Stimulated activated CD8-positive, alpha-beta memory T cell treated with anti-CD3 and anti-CD28 coated beads, Interleukin-7, amount 100 ng/mL, for 4 hours (primary cell): ENCODE data around the gene MAN1C1.

Experiments used
- DNase-seq, 2 donors: peaks; one replicate each; pipeline ENCODE4 v3.0.0-alpha.2; 2020; ENCODE audit warnings: low read depth in 2 of 2

Gene MAN1C1

GRCh38 chr1:25782608-25783201 lies 166.1 kb downstream of the MAN1C1 start:
- no peak for DNase-seq

DNA sequence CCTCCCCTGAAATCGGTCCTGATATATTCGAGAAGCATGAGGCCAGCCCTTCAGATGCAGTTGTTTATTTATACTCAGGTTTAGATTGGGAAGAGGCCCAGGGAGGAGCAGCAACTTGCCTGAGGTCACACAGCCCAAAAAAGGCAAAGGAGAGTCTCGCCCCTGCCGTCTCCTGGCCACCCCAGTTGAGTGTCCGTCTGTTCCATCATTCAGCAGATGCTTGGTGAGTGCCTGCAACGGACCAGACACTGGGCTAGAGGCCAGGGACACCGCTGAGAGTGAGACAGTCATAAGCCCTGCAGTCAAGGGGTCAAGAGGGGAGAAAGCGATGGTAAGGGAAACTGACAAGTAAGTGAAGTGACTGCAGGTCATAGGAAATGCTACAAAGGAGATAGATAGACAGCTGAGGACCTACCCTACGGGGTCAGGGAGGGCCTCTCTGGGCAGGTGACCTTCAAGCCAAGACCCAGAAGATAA lies 168.0 kb downstream of the MAN1C1 start:
- no peak for DNase-seq

GRCh38 chr1:25785333-25786067 lies 168.9 kb downstream of the MAN1C1 start:
- DNase-seq = no peak

DNA sequence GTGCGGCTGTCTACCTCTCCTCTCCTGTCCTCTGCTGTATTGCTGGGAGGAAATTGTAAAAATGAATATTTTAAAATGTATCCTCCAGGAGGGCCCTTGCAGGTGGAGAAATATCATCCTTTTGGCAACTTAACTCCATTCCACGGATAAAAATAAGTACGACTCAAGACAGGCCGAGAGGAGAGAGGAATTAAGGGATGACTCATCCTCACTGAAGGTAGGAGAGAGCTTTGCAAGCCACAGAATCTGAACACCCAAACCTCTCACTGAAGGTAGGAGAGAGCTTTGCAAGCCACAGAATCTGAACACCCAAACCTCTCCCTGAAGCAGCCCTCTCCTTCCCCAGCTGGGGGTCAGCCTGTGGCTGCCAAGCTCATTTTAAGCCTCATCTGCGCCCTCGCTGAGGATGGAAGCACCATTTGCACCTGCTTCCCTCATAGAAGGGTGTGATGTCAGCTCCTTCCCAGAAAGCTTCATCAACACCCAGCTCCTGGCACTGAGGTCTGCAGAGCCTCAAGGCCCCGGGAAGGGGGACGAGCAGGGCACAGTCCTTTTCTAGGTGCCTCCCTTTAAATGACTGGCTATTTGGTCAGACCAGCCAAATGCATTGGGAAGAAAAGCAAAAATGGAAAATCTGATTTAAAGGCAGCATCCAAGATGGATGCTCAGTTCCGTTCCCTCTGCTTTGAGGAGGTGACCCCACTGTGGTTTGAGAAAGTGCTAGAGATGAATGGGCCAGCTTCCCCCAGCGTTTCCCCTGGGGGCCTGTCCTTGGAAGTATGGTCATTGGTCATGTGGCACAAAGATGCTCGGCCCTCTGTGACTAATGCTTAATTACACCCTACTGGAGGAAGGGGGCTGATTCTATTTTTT lies 170.5 kb downstream of the MAN1C1 start:
- DNase-seq = no peak

- DNase-seq = no peak
These were observed 171.2 kb downstream of the MAN1C1 start for GRCh38 chr1:25787760-25788166.

- DNase-seq = no peak
These were observed 173.9 kb downstream of the MAN1C1 start for GRCh38 chr1:25790472-25790871.

DNA sequence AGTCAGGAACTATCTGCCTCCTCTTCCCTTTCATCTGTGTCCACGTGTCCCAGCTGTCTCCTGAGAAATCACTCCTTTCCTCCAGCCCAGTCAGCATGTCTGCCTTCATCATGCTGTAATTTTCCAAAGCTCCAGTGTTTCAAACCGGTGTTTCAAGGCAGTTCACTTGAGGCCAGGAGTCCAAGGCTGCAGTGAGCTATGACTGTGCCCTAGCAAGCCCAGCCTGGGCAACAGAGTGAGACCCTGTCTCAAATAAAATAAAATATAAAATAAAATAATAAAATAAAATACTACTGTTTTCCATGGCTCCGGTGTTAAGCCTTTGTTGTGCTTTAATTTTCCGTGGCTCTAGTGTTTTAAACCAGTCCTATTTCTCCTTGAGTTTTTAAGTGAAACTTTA lies 175.5 kb downstream of the MAN1C1 start:
- DNase-seq = no peak

DNA sequence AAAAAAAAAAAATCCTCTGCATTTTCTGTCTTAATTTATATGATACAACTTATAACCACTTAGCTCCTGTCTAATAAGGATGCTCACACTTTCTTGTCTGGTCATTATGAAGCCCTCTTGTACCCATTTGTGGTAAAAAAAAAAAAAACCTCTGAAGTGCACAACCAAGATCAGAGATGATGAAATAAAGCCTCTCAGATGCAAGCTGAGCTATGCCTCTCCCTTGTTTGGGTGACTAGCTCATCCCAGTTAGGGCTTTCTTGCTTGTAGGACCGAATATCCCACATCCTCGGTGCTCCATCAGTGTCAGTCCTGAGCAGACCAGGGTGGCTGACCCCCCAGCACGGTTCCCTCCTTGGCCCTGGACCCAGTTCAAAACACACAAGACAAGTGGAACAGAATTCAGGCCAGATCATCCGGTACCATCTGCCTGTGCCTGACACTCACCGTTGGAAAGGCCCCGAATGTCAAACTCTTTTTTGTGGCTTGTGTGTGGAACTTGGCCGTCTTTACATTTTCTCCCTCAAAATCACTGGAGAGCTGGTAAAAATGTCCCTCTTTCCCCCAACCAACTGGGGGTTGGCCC lies 177.1 kb downstream of the MAN1C1 start:
- DNase-seq = no peak

GRCh38 chr1:25794325-25794724 lies 177.7 kb downstream of the MAN1C1 start:
- DNase-seq = no peak

DNA sequence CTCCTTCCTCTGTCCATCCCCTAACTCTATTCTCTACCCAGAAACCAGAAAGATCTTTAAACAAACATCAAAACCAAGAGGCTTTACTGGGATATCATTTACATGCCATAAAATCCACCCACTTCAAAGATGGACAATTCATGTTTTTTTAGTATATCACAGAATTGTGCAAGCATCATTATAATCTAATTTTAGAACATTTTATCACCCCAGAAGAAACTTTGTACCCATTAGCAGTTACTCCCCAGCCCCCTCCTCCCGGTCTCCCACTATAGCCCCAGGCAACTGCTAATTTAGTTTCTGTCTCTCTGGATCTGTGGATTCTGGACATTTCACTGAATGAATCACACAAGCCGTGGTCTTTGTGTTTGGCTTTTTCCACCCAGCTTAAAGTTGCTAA lies 178.6 kb downstream of the MAN1C1 start:
- no peak for DNase-seq

DNA sequence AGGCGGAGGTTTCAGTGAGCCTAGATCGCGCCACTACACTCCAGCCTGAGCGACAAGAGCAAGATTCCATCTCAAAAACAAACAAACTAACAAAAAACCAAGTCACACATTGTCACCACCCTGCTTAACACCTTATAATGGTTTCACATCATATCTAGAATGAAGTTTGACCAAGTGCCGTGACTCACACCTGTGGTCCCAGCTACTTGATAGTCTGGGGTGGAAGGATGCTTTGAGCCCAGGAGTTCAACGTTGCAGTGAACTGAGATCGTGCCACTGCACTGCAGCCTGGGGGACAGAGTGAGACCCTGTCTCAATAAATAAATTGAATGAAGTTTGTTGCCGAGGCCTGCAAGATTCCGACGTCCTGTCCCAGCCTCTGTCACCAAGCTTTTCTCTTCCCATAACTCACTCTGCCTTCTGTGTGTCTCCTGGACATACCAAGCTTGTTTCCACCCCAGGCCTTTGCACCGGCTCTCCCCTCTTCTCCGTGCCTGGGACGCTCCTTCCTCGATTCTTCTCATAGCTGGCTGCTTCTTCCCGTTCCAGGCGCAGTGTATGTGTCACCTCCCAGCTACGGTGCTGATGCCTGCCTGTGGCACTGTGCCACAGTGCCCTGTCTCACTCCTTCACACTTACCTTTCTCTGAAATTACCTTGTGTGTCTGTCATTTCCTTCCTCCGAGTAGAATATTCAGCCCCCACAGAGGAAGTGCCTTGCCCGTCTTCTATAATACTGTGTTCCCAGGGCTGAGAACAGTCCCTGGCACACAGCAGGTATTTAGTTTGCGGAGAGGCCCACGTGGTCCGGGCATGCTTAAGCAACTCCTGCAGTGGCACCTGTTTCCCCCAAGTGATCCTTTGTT lies 179.6 kb downstream of the MAN1C1 start:
- peak in 1 of 2 donors; percentile 22 for DNase-seq

GRCh38 chr1:25796811-25797458 lies 180.3 kb downstream of the MAN1C1 start:
- DNase-seq = peak; percentile 64 to 76

DNA sequence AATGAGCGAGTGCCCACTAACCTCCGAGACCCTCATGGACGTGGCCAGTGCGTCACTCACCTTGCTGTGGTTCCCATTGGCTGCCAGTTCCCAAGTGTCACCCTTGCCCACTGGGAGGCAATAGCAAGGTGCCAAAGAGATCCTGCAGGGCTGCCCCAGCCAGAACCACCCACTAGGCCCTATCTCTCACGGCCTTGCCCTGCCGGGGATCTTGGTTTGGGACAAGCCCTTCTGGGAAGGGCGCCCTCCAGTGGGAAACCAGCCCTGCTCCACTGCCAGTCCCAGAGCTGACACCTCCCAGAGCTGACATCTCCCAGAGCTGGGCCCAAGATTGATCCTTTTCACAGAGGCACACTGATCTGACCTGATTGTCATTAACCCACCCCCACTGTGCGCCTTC lies 181.3 kb downstream of the MAN1C1 start:
- no peak for DNase-seq

GRCh38 chr1:25798666-25799351 lies 182.2 kb downstream of the MAN1C1 start:
- no peak for DNase-seq

- no peak for DNase-seq
These were observed 182.9 kb downstream of the MAN1C1 start for GRCh38 chr1:25799352-25799934.

DNA sequence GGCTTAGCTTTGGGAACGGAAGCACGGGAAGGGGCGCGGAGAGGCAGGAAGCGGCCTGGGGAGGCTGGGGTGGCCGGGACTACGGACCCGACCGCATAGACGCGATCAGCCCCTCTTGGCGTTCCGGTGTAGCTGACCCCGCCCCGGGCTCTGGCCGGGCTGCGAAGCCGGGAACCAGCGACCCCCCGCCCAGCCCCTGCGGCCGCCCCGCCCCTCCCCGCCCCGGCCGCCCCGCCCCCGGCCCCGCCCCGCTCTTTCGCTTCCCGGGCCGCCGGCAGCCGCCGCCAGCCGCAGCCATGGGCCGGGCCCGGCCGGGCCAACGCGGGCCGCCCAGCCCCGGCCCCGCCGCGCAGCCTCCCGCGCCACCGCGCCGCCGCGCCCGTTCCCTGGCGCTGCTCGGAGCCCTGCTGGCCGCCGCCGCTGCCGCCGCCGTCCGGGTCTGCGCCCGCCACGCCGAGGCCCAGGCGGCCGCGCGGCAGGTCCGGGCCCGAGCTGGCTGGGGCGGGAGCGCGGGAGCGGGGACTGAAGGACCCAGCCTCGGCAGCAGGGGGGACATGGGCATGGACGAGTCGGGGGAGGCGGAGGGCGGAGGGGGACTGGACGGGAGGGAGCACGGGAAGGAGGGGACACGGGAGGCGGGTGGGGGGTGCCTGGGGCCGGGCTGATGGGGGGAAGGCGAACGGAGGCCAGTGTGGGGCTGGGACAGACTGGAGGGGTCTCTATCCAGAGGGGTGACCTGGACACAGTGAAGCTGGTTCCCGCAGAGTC lies 183.5 kb downstream of the MAN1C1 start, which contains the start of gene SELENON:
SELENON (plus strand) TSS at position 259 of the 768 bp plus-strand sequence; CDS start at position 297, 38 bp downstream.
- no peak for DNase-seq

GRCh38 chr1:25800703-25801377 lies 184.2 kb downstream of the MAN1C1 start:
- no peak for DNase-seq

DNA sequence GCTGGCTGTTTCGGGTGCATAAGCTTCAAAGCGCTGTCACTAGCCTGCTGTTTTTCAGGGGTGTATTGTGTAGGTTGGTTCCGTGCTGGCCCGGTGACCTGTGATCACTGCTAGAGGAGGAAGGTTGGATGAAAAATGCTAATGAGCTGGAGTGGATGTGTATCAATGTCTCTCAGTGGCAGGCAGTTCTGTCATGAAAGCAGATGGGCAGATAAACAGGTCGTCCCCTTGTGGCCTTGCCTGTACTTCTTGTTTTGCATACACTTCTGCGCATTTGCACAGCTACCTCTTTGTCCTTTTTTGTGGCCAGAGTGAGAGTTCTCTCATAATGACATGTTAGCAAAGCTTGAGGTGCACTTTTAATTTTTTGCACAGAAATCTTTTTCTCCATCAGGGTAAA lies 186.3 kb downstream of the MAN1C1 start:
- DNase-seq = no peak
